HG02610 (cell line): ENCODE measurements around the gene SERGEF.
"Not testable (repeated sequence)": the region's sequence is repeated elsewhere in the genome, so short reads cannot be mapped to it uniquely, and the experiment has no call there.

Experiments
- ATAC-seq: cut with Tn5 transposase; IDR thresholded peaks from one replicate; pipeline ENCODE4 v1.9.1; 2021; ENCODE audit warnings: mild to moderate bottlenecking, moderate library complexity; ENCODE audit not compliant: unreplicated experiment

Gene SERGEF

GRCh38 chr11:18001191-18001590 lies 11.7 kb downstream of the SERGEF start:
- ATAC-seq, result no peak

- ATAC-seq, result no peak
These were observed 12.1 kb downstream of the SERGEF start for GRCh38 chr11:18000760-18001159.

DNA sequence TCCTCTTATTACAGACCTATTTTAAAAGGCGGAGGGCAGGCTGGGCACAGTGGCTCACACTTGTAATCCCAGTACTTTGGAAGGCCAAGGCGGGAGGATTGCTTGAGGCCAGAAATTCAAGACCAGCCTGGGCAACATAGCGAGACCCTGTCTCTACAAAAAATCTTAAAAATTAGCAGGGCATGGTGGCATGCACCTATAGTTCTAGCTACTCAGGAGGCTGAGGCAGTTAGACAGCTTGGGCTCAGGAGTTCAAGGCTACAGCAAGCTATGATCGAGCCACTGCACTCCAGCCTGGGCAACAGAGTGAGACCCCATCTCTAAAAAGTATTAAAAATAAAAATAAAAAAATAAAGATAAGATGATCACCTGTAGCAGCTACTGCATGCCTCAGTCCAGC lies 12.7 kb downstream of the SERGEF start:
- not testable (repeated sequence) for ATAC-seq

- no peak for ATAC-seq
These were observed 19.9 kb downstream of the SERGEF start for GRCh38 chr11:17992916-17993315.

DNA sequence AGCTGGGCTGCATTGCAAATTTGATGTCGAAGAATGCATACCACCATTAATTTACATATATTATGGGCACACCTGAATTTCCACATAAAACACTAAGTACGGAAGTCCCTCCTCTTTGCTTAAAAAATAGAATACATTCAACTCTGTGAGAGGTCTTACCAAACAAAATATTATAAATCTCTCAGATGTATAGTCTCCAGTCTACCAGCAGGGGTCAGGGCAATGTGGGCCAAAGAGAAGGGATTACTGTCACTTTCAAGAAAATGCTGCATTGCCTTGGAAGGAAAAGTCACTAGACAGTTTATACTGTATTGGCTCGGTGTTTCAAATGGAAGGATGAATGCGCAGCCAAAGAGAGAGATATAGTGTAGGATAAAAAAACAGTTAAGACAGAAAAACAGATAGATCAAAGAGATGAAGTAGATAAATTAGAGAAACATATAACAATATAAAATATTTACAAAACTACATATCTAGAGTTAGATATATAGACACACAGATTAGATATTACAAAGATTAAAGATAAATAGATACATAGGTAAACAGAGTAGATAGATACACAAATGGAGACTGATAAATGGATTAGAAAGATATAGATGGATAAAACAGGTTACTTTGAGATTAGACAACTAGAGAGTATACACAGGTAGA lies 20.9 kb downstream of the SERGEF start:
- peak; percentile 80 for ATAC-seq

DNA sequence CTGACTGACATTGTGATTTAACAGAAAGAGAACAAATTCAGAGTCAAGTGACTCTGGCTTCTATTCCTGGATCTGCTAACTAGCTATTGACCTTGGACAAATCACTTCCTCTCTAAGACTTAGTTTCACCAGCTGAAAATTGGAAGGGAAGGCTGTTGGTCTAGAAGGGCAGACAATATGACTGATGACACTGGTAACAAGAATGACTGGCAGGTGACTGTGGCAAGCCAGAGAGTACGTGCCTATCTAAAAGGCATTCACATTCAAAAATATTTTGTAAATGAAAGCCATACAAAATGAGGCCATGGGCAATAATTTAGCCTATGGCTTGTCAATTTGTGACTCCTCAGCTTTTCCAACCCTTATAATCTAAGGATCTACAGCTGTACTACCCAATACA lies 23.5 kb downstream of the SERGEF start:
- ATAC-seq, result no peak

DNA sequence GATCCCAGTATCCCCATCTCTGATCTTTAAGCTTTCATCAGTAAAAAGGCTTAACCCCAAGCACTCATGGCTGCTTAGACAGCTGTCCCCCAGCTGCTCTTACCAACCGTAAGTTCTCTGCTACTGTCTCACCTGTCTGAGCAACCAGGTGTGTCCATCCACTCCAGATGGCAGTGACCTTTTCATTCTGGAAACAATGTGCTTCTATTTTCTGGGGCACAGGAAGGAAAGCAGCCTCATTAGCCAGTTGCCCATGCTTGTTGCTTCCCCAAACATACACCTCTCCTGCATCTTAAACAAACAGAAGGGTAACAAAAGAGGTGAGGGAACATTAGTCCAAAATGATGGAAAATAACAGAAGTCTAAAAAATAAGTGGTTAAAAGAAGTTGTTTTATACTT lies 24.4 kb downstream of the SERGEF start:
- no peak for ATAC-seq

- ATAC-seq, result no peak
These were observed 25.0 kb downstream of the SERGEF start for GRCh38 chr11:17987826-17988225.

DNA sequence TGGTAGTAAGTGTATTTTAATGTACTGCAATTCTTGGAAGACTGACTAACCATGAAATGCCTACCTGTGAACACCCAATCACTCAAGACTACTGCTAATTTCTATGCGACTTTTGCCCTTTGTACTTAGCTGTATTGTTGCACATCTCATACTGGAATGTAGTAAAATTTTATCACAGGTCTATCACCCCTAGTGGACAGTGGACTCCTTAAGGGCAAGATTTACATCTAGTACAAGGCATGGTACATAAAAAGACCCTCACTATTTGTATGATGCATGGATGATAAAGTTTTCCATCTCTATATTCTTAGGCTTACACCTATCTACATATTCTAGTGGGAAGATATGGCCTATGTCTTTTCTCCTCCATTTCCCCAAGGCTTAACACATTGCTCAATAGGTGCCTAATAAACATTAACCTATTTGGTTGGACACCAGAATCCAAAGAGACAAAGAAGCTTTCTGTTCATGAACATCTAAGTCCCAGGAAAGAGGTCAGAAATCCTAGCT lies 26.1 kb downstream of the SERGEF start:
- ATAC-seq, result no peak

DNA sequence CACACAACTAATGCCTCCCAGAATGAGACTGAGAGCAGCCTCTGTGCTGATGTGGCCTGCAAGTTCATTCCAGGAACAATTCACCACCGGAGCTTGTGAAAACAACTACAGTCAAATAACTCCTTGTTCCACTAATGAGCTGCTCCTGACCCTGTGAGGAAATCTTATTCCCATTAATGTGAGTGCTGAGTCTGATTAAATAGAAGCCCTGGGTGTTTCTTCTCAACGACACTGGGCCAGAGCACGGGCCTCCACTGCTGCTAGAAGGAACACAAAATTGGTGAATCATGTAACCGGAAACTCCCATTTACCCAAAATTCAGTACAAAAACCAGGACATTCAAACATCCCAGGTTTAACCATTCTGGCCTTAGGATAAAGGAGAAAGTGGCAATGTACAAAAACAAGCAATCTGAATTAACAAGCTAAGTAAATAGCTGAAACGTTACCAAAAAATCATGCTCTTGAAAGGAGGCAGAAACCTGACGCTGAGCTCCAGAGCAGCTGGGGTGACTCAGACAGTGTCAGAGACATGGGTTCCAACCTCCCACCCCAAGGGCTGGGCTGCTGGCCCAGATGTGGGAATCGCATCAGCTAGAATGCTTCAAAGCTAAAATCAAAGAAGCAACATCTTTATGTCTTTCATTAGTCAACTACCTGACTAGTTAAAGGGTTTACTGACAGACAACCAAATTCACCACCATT lies 26.7 kb downstream of the SERGEF start:
- ATAC-seq, result no peak

GRCh38 chr11:17985517-17985916 lies 27.3 kb downstream of the SERGEF start:
- no peak for ATAC-seq

DNA sequence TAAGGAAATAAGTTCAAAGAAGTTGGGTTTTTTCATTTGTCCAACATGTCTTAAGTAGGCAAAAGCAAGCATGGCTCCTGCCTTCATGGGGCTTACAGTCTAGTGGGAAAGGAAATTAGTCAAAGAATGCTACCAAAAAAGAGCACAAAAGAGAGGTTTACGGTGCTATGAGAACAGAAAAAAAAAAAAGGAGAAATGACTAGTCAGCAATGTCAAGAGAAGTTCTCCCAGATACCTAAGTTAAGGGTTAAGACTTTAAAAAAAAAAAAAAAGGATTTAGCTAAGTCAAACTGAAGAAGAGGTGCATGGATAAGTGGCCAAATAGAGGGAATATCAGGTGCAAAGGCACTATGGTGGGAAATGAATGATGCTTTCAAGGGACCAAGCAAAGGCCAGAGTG lies 29.3 kb downstream of the SERGEF start:
- ATAC-seq, result no peak

GRCh38 chr11:17979770-17980371 lies 33.0 kb downstream of the SERGEF start:
- no peak for ATAC-seq

DNA sequence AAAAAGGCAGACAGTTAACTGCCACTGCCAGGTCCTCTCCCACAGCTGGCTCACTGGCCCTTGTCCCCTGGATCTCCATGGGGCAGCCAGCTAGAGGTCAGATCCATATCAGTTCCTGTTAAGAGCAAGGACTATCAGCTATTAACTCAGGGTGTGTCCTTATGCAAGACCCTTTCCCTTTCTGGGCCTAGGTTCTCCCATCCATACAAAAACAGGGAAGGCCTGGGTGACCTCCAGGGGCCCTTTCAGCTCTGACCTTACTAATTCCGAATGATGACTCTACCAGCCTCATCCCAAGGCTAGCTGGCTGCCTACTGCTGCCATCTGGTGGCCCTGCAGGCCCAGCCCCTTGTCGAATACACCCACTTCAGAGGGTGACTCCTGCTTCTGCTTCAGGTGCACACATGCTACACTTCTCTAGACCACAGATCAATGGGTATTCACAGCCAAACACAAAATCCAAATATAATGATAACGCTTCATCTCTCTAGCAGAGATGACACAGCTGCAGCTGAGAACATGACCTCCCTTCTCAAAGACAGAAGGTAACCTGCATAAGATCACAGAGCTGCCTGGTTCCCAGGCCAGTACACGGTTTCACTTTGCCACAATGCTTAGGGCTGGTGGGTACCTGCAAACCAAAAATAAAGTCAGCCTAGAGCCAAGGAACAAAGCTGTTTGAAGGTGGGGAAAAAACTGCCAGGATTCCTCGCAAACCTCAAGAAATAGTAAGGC lies 34.1 kb downstream of the SERGEF start:
- no peak for ATAC-seq

DNA sequence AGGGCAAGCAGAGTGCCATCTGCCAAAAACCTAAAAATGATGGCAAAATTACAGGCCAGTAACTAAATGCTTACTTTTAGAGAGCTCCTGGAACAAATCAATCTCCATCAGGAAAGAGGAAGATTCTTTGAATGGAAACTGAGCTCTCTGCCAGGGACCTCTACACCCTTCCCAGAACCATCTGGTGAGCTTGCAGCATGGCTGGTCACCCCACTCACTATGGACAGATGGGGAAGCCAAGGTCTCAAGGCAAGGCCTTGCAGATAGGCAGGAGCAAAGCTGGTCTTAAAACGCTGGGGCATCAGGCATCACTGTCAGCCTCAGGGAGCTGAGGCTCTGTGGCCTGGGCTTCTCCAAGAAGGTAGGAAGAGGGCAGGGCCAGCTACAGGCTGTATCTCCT lies 36.2 kb downstream of the SERGEF start:
- no peak for ATAC-seq

GRCh38 chr11:17974246-17974645 lies 38.6 kb downstream of the SERGEF start:
- no peak for ATAC-seq

DNA sequence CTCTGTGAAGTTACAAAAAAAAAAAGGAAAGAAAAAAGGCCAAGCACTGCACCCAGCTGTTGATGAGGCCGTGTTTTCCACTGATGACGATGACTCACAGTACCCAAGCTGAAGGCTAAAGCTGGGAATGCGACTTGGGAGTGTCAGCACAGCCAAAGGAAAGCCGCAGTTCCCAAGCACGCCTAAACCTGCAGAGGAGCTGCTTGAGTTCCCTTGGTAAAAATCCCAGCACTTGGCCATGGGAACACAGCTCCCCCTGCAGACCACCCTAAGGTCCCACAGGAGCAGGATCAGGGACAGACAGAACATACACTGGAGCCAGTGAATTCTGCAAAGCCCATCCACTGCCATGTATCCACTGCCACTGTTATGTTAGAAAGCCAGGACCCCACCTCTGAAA lies 39.9 kb downstream of the SERGEF start:
- no peak for ATAC-seq

- no peak for ATAC-seq
These were observed 44.6 kb downstream of the SERGEF start for GRCh38 chr11:17968206-17968605.

GRCh38 chr11:17967661-17968060 lies 45.2 kb downstream of the SERGEF start:
- no peak for ATAC-seq

DNA sequence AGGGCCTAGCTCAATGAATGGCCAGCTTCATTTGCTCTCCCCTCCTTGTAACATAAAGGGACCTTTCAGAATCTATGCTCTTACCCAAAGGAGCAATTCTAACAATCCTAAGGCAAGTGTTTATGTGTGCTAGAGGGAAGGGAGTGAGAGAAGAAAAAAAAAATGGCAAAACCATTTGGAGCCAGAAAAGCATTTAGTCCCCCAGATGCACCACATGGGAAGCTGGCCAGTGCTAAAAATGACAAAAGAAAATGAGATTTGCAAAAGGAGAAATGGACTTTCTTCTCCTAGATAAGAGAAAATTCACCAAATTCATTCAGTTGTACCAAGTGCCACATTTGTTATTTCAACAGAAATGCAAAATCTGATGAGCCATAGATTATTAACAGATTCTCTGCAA lies 52.8 kb downstream of the SERGEF start:
- no peak for ATAC-seq

GRCh38 chr11:17958446-17958845 lies 54.4 kb downstream of the SERGEF start:
- ATAC-seq, result no peak
